ENCODE data around the gene SUPT5H.
A peak's percentile ranks its signal among the peaks of the same experiment; 100 is the strongest.
"Not testable (repeated sequence)": the region's sequence is repeated elsewhere in the genome, so short reads cannot be mapped to it uniquely, and the experiment has no call there.

SUPT5H gene

DNA sequence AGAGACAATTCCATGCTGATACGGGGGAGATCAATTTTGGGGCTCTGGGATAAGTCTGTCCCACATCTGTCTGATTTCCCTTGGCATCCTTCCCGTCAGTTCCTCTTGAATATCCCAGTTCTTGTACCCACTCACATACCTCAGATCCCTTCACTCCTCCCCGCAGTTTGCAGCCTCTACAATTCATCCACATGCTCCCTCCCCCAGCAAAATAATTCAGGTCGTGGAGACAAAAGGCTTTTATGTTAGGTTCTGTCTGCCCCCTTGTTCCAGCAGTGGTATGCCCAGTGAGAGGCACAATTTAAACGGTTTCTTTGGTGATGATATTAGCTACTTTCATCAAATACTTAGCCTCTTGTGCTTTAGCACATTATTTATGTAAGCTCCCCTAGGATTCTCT, 19.2 kb upstream of the SUPT5H start:
- DNase-seq, result no peak

DNA sequence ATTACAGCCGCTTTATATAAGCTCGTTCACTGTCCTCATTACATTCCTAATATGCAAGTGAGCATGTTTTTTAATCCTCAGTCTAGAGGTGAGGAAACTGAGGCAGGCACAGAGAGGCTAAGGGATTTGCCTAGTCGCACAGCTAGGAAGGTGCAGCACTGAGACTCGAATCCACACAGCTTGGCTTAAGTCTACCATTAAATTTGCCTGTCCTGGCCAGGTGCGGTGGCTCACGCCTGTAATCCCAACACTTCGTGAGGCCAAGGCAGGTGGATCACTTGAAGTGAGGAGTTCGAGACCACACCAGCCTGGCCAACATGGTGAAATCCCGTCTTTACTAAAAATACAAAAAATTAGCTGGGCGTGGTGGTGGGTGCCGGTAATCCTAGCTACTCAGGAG, 17.7 kb upstream of the SUPT5H start:
- DNase-seq, result no peak

DNA sequence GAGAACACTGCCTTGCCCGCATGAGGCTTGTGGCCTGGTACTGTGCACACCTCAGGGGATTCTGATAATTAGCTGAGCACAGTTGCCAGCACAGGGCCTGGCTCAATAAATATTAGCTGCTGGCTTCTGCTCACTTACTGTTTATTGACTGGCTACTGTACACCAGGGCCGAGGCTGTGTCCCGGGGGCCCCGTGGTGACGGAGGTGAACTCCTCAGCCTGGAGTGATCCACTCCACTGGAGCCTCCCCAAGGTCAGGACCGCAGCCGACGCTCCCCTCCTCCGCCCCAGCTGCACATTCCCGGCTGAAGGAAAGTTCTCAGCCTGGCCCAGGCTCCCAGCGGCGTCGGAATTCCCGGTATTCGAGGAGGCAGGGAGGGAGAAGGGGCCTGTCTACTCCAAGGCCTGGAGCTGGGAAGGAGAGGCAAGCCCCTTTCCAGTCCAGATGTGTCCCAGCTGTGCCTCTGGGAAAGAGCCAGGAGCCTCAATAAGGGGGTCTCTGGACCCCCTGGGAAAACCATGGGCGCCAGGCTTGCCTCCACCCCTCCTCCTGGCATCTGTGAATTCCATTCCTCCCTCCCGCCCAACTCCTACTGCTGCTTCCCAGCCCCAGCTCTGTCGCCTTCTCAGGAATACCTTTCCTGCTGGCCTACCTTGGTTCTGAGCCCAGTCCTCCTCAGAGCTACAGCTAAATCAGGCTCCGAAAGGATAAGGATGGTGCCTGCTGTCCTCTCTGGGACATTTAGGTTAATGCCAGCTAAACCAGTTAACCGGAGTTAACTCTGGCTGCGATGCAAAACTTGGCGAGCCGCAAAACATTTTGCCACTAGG, 16.9 kb upstream of the SUPT5H start:
- no peak for DNase-seq

DNA sequence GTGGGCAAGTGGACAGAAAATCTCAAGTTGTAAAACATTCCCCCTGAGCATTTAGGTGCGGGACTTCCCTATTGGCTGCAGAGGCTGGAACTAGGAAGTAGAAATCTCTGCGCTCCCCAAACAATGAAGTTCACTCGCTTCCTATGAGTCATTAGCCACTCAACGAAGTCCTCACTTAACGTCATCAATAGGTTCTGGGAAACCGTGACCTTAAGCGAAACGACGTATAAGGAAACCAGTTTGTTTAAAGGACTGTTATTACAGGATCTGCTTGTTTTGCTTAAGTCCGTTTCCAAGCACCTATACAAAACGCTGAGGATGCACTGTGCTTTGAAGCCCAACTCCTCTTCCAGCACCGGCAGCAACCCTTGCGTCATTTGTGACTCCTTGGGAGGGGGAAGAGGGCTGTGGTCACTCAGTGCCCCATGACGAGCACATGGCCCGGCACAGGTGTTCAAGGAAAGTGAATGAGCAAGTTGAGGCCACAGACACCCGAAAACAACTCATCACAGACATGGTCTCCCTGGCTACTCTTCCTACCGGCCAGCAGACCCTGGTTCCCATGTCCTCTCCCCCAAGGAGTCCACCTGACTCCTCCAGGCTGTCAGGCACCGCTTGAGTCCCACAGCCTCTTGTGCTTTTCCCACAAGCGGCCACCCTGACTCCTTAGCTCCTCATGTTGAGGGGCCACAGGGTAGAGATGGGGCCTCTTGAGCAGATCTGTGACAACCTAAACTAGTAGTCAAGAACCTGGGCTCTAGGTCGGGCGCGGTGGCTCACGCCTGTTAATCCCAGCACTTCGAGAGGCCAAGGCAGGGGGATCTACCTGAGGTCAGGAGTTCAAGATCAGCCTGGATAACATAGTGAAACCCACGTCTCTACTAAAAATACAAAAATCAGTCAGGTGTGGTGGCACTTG, 14.4 kb upstream of the SUPT5H start:
- DNase-seq, result no peak

DNA sequence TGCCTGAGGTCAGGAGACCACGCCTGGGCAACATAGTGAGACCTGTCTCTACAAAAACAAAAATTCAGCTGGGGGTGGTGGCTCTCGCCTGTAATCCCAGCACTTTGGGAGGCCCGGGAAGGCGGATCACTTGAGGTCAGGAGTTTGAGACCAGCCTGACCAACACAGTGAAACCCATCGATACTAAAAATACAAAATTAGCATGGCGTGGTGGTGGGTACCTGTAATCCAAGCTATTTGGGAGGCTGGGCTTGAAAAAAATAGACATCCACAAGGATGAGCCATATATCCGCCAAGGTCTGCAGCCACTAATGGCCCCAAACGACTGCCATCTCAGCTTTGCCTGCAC, 12.7 kb upstream of the SUPT5H start:
- no peak for DNase-seq

DNA sequence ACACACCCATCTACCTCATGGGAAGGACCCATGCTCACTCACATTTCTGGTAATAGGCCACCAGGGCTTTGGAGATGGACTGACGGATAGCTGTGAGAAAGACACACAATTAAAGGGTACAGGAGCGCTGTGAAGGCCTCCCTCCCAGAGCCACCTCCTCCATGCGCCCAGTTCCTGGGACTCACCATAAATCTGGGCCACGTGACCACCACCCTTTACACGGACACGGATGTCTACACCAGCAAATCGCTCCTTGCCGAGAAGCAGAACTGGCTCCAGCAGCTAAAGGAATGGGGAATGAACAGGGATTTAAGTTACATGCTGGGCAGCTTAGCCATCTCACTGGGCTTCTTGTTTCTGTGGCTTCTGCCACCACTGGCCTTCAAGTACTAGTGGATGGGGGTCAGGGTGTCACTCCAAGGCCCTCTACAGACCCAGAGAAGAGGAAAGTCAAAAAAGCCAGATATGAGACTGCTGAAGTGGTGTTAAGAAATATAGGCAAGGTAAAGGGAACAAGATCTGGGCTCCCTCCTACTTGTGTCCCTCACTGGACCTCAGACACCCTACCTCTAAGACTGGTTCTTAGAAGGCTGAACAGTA, 11.8 kb upstream of the SUPT5H start:
- no peak for DNase-seq

DNA sequence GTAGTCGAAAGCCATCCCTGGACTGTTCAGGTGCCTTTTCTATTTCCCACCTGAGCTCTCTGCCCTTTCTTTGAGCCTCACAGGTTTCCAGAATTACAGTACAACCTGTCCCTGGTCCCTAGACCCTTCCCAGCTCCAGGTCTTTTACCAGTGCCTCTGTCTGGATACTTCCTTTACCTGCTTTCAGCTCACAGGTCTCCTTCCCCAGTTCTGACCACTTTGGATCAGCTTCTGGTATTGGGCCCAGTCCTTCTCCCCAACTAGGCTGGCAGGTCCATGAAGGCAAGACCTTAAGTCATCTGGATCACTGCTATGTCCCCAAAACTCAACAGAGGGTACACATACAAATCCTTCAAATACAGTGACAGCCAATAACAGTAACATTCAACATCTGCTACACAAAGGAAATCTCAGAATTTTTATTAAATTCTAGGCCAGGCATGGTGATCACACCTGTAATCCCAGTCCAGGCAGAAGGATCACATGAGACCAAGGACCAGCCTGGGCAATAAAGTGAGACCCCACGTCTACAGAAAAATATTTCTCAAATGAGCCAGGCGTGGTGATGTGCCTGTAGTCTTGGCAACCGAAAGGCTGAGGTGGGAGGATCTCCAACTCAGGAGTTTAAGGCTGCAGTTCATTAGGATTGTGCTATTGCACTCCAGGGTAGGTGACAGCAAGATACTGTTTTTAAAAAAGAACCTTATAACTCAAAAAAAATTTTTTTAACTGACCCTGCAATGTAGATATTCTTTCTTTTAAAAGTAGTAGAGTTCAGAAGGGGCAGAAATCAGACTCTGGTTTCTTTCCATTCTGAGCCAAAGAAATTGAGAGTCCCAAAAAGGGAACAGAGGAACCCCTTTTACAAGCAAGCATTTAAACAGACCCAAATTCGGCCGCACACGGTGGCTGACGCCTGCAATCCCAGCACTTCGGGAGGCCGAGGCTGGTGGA, 11.0 kb upstream of the SUPT5H start:
- DNase-seq, result no peak

DNA sequence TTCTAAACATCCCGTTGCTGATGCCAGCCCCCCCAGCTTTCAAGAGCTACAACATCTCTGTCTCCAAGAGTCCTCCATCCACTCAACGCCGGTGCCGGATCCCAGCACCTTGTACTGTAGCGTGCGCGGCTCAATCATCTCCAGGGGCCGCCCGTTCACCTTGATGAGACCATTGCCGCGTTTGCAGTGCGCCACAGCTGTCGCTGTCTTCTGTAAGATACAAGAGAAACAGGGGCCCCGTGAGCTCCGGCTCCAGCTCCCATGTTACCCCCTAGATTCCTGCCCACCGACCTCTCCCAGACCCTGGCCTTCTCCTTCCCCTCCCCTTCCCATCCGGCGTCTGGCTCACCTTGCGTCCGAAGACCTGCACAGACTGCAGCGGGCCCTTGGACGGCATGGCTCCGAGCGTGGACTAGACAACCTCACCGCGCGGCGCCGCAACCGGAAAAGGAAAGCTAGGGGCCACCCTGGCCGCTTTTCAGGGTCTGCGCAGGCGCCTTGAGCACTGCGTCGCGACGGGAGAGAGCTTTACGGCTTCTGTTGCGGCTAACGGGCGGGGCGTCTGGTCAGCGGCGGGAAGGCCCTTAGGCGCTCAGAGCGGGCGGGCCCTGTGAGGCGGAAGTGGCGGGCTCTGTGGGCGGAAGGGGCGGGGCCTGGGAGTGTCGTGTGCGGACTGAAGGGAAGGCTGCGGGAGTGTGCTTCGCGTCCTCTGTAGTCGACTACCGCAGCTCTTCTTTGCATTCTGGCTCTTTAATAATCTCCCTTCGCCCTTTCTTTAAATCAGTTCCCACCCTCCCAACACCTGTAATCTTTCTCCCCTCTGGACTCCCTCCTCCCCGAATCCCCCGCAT, 9.7 kb upstream of the SUPT5H start, which contains the start of gene RPS16:
Gene RPS16 (minus strand): TSS at position 451 of the 851 bp plus-strand sequence. CDS start 54 bp downstream, at position 397.
- DNase-seq, result peak; percentile 97

DNA sequence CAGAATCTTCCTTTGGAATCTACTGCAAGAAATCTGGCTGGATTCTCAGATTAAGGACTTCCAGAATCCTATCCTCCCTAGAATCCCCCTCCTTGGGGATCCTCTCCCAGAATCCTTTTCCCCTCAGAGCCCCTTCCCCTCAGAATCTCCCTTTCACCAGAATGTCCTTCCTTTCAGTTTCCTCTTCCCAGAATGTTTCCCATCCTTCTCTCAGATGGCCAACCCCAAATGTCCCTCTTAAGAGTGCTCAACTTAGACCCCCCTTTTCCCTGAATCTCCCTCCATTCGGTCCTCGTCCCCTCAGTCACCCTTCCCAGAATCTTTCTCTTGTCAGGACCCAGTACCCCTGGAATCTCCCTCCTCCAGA, 9.0 kb upstream of the SUPT5H start:
- DNase-seq, result no peak

DNA sequence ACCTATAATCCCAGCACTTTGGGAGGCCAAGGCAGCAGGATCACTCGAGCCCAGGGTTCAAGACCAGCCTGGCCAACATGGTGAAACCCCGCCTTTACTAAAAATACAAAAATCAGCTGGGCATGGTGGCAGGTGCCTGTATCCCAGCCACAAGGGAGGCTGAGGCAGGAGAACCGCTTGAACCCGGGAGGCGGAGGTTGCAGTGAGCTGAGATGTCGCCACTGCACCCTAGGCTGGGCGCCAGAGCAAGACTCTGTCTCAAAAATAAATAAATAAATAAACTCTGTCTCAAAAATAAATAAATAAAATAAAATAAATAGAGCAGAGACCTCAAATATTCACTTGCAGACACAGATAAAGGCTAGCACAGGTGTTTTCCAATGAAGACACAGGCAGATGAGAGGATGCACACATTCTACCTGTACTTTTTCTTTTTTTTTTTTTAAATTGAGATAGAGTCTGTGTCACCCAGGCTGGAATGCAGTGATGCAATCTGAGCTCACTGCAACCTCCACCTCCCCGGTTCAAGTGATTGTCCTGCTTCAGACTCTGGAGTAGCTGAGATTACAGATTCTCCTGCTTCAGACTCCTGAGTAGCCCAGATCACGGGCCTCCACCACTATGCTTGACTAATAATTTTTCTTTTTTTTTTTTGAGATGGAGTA, 7.0 kb upstream of the SUPT5H start:
- DNase-seq, result no peak

DNA sequence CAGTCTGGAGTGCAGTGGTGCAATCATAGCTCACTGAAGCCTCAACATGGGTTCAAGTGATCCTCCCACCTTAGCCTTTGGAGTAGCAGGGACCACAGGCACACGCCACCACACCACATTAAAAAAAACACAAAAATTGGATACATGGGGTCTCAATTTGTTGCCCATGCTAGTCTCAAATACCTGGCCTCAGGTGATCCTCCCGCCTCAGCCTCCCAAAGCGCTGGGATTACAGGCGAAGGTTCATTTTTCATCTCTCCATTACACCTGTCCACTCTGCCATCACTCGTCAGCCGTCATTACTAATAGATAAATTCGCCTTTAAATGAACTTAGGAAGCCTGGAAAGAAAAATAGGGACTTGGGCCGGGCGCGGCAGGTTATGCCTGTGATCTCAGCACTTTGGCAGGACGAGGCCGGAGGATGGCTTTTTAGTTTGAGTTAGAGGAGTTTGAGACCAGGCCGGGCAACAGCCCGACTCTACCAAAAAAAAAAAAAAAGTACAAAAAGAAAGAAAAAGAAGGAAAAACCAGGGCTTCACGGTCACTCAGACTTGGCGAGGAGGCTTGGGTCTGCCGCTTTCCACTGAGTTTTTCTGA, 685 bp upstream of the SUPT5H start:
- DNase-seq, result no peak

DNA sequence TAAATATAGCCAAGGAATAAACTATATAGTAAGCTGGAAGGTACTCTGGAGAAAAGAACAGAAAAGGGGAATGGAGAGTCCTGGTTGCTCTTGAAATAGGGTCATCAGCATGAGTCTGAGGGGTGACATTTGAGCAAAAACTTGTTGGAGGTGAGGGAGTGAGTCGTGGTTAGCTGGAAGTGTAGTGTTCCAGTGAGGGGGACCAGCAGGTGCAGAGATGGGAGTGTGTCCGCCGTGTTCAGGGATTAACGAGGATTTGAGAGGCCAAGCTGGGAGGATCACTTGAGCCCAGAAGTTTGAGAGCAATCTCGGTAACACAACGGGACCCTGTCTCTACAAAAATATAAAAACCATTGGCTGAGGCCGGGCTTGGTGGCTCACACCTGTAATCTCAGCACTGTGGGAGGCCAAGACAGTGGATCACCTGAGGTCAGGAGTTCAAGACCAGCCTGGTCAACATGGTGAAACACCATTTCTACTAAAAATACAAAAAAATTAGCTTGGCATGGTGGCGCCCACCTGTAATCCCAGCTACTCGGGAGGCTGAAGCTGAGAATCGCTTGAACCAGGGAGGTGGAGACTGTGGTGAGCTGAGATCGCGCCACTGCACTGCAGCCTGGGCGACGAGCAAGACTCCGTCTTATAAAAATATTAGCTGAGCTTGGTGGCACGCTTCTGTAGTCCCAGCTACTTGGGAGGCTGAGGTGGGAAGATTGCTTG, 1.1 kb downstream of the SUPT5H start:
- no peak for DNase-seq

DNA sequence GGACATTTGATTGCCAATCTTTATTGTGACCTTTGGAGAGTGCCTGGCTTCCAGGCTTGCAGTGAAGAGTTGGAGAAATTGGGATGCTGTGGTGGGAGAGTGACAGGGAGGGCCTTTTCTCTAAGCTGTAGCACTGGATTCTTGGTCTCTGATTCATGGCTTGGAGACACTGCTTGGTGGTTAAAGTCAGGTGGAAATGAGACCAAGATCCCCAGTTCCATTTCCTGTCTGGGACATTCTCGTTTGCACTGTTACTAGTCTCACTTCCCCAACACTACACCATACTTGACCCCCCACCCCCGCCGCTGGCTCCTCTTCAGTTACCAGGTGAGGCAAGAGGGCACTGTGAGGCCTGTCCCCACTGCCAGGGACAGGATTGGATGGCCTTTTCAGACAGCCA, 2.9 kb downstream of the SUPT5H start:
- DNase-seq, result no peak

DNA sequence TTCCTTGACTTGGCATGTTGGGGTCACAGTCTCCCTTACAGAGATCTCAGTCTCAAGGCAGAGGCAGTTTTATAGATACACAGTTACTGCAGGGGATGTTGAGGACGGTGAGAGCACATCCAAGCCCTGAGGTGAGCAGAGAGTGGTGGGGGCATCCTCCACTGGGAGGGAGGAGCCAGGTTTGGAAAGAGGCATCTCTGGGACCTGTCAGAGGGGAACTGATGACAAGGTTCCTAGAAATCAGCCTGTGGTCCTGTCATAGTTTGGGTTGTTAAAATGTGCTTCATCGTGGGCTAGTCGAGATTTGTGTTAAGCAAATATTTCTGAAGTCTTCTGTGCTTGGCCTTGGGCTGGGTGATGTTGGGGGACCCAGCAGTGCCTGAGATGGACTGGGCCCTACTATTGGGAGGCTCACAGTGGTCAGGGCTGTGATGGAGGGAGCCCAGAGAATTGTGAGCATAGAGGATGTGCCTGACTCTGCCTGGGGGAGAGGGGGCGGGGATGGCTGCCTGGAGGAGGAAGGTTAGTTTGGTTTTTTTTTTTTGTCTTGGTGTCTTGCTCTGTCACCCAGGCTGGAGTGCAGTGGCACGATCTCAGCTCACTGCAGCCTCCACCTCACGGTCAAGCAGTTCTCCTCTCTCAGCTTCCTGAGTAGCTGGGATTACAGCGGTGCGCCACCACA, 3.9 kb downstream of the SUPT5H start:
- no peak for DNase-seq

DNA sequence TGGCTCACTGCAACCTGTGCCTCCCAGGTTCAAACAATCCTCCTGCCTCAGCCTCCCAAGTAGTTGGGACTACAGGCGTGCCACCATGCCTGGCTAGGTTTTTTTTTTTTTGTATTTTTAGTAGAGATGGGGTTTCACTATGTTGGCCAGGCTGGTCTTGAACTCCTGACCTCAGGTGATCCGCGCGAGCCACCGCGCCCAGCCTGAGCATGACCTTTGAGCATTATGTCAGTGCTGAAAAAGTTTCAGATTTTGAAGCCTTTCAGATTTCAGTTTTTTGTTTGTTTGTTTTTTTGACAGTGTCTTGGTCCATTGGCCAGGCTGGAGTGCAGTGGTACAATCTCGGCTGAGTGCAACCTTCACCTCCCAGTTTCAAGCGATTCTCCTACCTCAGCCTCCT, 5.9 kb downstream of the SUPT5H start:
- DNase-seq, result not testable (repeated sequence)

DNA sequence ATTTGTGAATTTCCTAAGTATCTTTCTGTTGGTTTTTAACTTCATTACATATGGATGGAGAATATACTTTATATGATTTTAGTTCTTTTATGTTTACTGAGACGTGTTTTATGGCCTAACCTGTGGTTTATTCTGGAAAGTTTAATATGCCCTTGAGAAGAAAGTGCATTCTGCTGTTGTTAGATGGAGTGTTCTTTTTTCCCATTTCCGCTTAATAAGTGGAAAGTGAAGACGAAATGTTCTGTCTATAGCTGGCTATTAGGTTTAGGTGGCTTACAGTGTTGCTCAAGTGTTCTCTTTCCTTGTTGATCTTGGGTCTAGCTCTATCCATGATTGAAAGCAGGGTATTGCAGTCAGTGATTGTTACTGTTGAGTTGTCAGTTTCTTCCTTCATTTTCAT, 18.0 kb downstream of the SUPT5H start:
- no peak for DNase-seq

DNA sequence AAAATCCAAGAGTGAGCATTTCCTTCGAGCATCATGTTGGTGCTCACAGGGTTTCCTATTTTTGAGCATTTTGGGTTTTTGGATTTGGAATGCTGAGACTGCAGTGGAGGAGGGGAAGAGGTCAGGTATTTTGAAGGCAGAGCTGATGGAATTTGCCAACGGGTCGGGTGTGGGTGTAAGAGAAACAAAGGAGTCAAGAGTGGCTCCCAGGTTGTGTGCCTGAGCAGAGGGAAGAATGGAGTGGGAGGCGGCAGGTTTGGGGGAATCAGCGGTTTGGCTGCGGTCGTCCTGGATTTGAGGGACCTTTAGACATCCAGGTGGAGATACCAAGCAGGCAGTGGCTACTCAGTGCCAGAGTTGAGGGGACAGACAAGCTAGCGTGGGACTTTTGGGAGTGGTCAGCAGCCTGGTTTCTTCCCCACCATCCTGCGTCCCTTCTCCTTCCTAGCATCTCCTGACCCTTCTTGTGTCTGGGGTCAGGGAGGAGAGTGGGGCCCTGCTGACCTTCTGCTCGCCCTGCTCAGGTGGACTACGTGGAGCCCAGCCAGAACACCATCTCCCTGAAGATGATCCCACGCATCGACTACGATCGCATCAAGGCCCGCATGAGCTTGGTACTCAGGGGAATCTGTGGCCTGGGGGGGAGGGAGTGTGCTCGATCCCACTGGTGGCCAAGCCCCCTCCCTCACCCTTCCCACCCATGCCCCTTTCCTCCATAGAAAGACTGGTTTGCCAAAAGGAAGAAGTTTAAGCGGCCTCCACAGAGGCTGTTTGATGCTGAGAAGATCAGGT, 20.8 kb downstream of the SUPT5H start:
- DNase-seq, result no peak

DNA sequence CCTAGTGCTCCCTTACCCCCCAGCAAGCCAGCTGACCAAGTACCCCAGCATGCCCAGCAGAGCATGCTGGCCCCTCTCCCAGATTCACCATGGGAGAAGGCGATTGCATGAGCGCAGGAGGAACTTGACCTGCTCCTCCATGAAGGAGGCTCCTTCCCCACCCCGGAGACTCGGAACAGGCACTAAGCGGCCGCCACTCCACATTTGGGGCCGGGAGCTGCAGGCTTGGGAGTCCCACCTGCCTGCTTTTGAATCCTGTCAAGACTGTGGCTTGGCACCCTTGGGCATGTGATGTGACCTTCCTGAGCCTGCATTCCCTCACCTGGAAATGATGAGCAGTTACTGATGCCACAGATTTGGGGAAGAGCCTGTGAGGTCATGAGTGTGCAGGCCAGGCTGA, 22.6 kb downstream of the SUPT5H start:
- no peak for DNase-seq

All from NCI-H2171 treated with DMSO at 0.1 percent for 48 hours (cell line).